PC-3 (cell line): ENCODE results near the gene PLCB4. TPM values are rescaled to one million over a fixed set of nuclear protein-coding genes. Genes with fewer than 3 reads are reported as not detected.

Experiments used
- ATAC-seq: fragments of 200-7000 bp; cut with Tn5 transposase; 2 replicates; pipeline ENCODE4 v1.9.1; 2020; ENCODE audit warnings: mild to moderate bottlenecking, moderate library complexity
- BruUV-seq: library from RNA; stranded (reverse); fragments of 400-500 nt; replicated peaks from 2 replicates; lab custom pipeline; 2021; lab: Mats Ljungman, UMichigan
- CTCF ChIA-PET: fragments of 300-600 bp; sonication (Branson Sonifier 250); formaldehyde crosslinking; loops from one replicate; lab custom pipeline; 2022; ENCODE audit warnings: antibody characterized with exemption; lab: Charles Lee
- POLR2A ChIA-PET: fragments of 300-600 bp; sonication (Branson Sonifier 250); formaldehyde crosslinking; loops from one replicate; lab custom pipeline; 2022; ENCODE audit warnings: antibody characterized with exemption; ENCODE audit not compliant: unreplicated experiment; lab: Charles Lee
- DNase-seq: peaks from one replicate; pipeline ENCODE4 v3.0.0-alpha.2; 2015
- H2AFZ ChIP-seq: fragments of 300-600 bp; sonication (generic); 2 replicates; pipeline ENCODE4 v1.6.0; 2016; ENCODE audit warnings: antibody characterized with exemption, low read length
- H3F3A ChIP-seq: fragments of 300-600 bp; sonication (generic); one replicate; pipeline ENCODE4 v1.6.0; 2017; ENCODE audit warnings: antibody characterized with exemption, low read length, control low read depth, mild to moderate bottlenecking; ENCODE audit not compliant: unreplicated experiment
- H3K27ac ChIP-seq: fragments of 300-600 bp; sonication (generic); 2 replicates; pipeline ENCODE4 v1.5.1; 2016; ENCODE audit warnings: mild to moderate bottlenecking, low read length
- H3K27me3 ChIP-seq: fragments of 300-600 bp; sonication (generic); 2 replicates; pipeline ENCODE4 v1.6.1; 2016; ENCODE audit warnings: low read length, mixed read lengths
- H3K36me3 ChIP-seq: fragments of 300-600 bp; sonication (generic); 2 replicates; pipeline ENCODE4 v1.6.1; 2016; ENCODE audit warnings: low read depth, mixed run types, low read length, mixed read lengths
- H3K4me1 ChIP-seq: fragments of 300-600 bp; sonication (generic); 2 replicates; pipeline ENCODE4 v1.5.1; 2016; ENCODE audit warnings: low read length; ENCODE audit not compliant: insufficient read depth
- H3K4me2 ChIP-seq: fragments of 300-600 bp; sonication (generic); 2 replicates; pipeline ENCODE4 v1.6.0; 2016; ENCODE audit warnings: low read length
- H3K4me3 ChIP-seq: fragments of 300-600 bp; sonication (generic); 2 replicates; pipeline ENCODE4 v1.5.1; 2016; ENCODE audit warnings: mild to moderate bottlenecking, low read length, mixed read lengths
- H3K79me2 ChIP-seq: fragments of 300-600 bp; sonication (generic); 2 replicates; pipeline ENCODE4 v1.6.1; 2017; ENCODE audit warnings: low read length, mixed read lengths
- H3K9ac ChIP-seq: fragments of 300-600 bp; sonication (generic); 2 replicates; pipeline ENCODE4 v1.6.0; 2016; ENCODE audit warnings: mild to moderate bottlenecking, low read length
- H3K9me2 ChIP-seq: fragments of 300-600 bp; sonication (generic); replicated peaks from 2 replicates; pipeline ENCODE4 v1.6.1; 2016; ENCODE audit warnings: mixed run types, low read length, mixed read lengths
- H3K9me3 ChIP-seq: fragments of 300-600 bp; sonication (generic); 2 replicates; pipeline ENCODE4 v1.6.1; 2016; ENCODE audit warnings: low read length, mixed read lengths
- H4K20me1 ChIP-seq: fragments of 300-600 bp; sonication (generic); 2 replicates; pipeline ENCODE4 v1.6.1; 2016; ENCODE audit warnings: low read length, mixed read lengths
- EZH2 ChIP-seq: fragments of 300-600 bp; sonication (generic); IDR thresholded peaks from one replicate; pipeline ENCODE4 v1.6.1; 2017; ENCODE audit warnings: antibody characterized with exemption, mild to moderate bottlenecking, low read length; ENCODE audit not compliant: unreplicated experiment
- EZH2phosphoT487 ChIP-seq: fragments of 300-600 bp; sonication (generic); IDR thresholded peaks from 2 replicates; pipeline ENCODE4 v1.6.1; 2018; ENCODE audit warnings: mild to moderate bottlenecking, antibody characterized with exemption, low read length, borderline replicate concordance
- intact Hi-C: fragments of 100-400 bp; cut with micrococcal nuclease; formaldehyde crosslinking; loops from 2 replicates; pipeline ENCODE4 v1.9.0; 2023
- total RNA-seq: library from RNA; depleted of rRNA; stranded (reverse); fragments of >200 nt; gene quantifications from 2 replicates; pipeline ENCODE4 v1.2.3, GENCODE V29; 2014
- TF ChIP-seq, protein P1 (sequence below): fragments of 300-600 bp; sonication (generic); conservative IDR thresholded peaks from 2 replicates; pipeline ENCODE4 v1.5.1; 2017; ENCODE audit warnings: antibody characterized with exemption, low read depth, mild to moderate bottlenecking, low read length

The PLCB4 gene
- total RNA-seq, 1 experiment from 2014 or later = 25.4 TPM

DNA sequence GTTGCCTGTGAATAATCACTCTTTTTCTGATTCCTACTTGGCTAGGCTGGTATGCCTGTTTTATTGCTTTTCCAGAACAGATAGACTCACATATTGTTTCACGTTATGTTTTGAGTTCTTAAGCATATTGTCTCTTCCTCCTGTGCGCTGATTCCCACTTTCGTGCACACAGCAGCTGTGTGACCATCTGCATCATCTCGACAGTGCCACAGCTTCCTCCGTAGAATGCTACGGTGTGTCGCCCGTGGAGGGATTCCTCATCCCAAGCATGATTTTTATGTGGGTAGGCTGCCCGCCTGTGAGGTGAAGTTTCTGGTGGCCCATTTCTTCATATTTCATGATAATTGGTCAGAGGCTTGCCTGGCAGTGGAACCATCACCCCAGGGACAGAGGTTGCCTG lies 31.8 kb downstream of the PLCB4 start:
- TF ChIP-seq, protein P1, sequence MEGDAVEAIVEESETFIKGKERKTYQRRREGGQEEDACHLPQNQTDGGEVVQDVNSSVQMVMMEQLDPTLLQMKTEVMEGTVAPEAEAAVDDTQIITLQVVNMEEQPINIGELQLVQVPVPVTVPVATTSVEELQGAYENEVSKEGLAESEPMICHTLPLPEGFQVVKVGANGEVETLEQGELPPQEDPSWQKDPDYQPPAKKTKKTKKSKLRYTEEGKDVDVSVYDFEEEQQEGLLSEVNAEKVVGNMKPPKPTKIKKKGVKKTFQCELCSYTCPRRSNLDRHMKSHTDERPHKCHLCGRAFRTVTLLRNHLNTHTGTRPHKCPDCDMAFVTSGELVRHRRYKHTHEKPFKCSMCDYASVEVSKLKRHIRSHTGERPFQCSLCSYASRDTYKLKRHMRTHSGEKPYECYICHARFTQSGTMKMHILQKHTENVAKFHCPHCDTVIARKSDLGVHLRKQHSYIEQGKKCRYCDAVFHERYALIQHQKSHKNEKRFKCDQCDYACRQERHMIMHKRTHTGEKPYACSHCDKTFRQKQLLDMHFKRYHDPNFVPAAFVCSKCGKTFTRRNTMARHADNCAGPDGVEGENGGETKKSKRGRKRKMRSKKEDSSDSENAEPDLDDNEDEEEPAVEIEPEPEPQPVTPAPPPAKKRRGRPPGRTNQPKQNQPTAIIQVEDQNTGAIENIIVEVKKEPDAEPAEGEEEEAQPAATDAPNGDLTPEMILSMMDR = no peak
- TF ChIP-seq EZH2 (no peak), EZH2phosphoT487 (no peak)
- Histone ChIP-seq H3K27me3 (no peaks in the 10 kb centered on the region), H3K9ac (no peak overlapping the region), H3K9me3 (no peaks in the 10 kb centered on the region), H3F3A (no peaks in the 10 kb centered on the region), H2AFZ (no peak overlapping the region), H3K36me3 (no peaks in the 10 kb centered on the region), H3K79me2 (no peaks in the 10 kb centered on the region), H3K4me2 (no peak overlapping the region), H4K20me1 (no peaks in the 10 kb centered on the region), H3K4me3 (no peak overlapping the region), H3K27ac (no peak overlapping the region), H3K4me1 (no peaks in the 10 kb centered on the region), H3K9me2 (no peaks in the 10 kb centered on the region)
- DNase-seq (no peak), ATAC-seq (no peak)
- CTCF ChIA-PET = no interaction called here
- intact Hi-C loops = no loop called here
- no TSS peak for BruUV-seq
- POLR2A ChIA-PET = no interaction called here

DNA sequence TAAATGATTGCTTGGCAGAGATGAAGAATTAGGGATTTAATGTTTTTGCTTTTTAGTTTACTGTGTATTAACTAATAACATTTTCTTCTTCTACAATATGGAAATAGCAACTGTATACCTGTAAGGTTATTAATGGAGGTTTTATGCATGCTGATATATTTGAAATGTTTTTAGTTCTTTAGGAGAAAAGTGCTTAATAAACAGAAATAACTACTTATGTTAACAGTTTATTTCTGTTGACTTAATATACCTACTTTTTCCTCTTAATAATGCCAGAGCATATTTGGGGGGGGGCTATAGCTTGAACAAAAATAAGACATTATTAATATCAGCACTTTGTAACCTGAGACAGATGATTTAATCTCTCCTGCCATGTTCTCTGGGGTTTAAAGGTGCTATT lies 33.6 kb downstream of the PLCB4 start:
- DNase-seq = no peak
- ATAC-seq = no peak
- Histone ChIP-seq H3K27ac (no peak overlapping the region), H3K4me3 (no peak overlapping the region), H3K9ac (no peak overlapping the region), H3F3A (no peaks in the 10 kb centered on the region), H3K27me3 (no peaks in the 10 kb centered on the region), H2AFZ (no peak overlapping the region), H3K4me2 (no peak overlapping the region), H3K4me1 (no peaks in the 10 kb centered on the region), H4K20me1 (no peaks in the 10 kb centered on the region), H3K79me2 (no peaks in the 10 kb centered on the region), H3K36me3 (no peaks in the 10 kb centered on the region), H3K9me3 (no peaks in the 10 kb centered on the region), H3K9me2 (no peaks in the 10 kb centered on the region)
- BruUV-seq = no TSS peak
- ChIA-PET CTCF (no interaction called here), POLR2A (interaction anchor here (0.6 kb wide), 1 partner anchor 1476 kb away, joined by 3 read pairs; no protein-coding TSS in a partner anchor)
- intact Hi-C loops = no loop called here
- TF ChIP-seq, protein P1 = no peak
- no peak for TF ChIP-seq EZH2phosphoT487

DNA sequence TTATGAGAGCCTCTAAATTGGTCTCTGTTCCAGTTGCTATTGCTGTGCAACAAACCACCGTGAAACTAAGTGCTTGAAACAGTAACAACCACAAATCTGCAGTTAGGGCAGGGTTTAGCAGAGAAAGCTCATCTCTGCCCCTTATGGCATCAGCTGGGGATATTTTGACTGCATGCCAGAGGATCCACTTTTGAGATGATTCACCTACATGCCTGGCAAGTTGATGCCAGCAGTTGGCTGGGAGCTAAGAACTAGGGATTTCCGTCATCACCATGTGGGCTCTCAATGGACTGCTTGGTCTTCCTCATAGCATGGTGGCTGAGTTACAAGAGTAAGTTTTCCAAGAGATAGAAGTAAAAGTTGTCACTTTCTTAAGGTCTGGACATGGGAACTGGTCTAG lies 35.1 kb downstream of the PLCB4 start:
- H3K27ac ChIP-seq = no peak overlapping the region
- no peaks in the 10 kb centered on the region for H3K4me1 ChIP-seq
- BruUV-seq = no TSS peak
- CTCF ChIA-PET = no interaction called here
- no peak overlapping the region for H3K4me3 ChIP-seq
- no peak overlapping the region for H3K4me2 ChIP-seq
- no peaks in the 10 kb centered on the region for H3K9me3 ChIP-seq
- POLR2A ChIA-PET = no interaction called here
- TF ChIP-seq EZH2phosphoT487 (no peak), EZH2 (no peak)
- TF ChIP-seq, protein P1 = no peak
- no peaks in the 10 kb centered on the region for H3K27me3 ChIP-seq
- H4K20me1 ChIP-seq = no peaks in the 10 kb centered on the region
- H3K79me2 ChIP-seq = no peaks in the 10 kb centered on the region
- H2AFZ ChIP-seq = no peak overlapping the region
- ATAC-seq = peak; percentile 59
- intact Hi-C loops = no loop called here
- H3F3A ChIP-seq = no peaks in the 10 kb centered on the region
- H3K36me3 ChIP-seq = no peaks in the 10 kb centered on the region
- peak; percentile 84 for DNase-seq
- H3K9ac ChIP-seq = no peak overlapping the region
- H3K9me2 ChIP-seq = no peaks in the 10 kb centered on the region
